HUES64 (cell line): ENCODE measurements around the gene FAM120B.
"Not testable (repeated sequence)": the region's sequence is repeated elsewhere in the genome, so short reads cannot be mapped to it uniquely, and the experiment has no call there.

ENCODE experiments used
- H3K27ac ChIP-seq: 2 replicates; pipeline ENCODE4 v1.7.0; 2013; ENCODE audit warnings: low read depth, low read length, inconsistent platforms
- H3K27me3 ChIP-seq: 2 replicates; pipeline ENCODE4 v1.6.1; 2013; ENCODE audit warnings: mild to moderate bottlenecking, low read length; ENCODE audit not compliant: insufficient read depth
- H3K36me3 ChIP-seq: 2 replicates; pipeline ENCODE4 v1.6.1; 2013; ENCODE audit warnings: mild to moderate bottlenecking, low read length; ENCODE audit not compliant: insufficient read depth
- H3K4me1 ChIP-seq: 2 replicates; pipeline ENCODE4 v1.6.1; 2013; ENCODE audit warnings: mild to moderate bottlenecking, low read length, moderate library complexity; ENCODE audit not compliant: insufficient read depth
- H3K4me3 ChIP-seq: 2 replicates; pipeline ENCODE4 v1.5.1; 2013; ENCODE audit warnings: mild to moderate bottlenecking, low read length, moderate library complexity
- H3K9ac ChIP-seq: 2 replicates; pipeline ENCODE4 v1.6.1; 2013; ENCODE audit warnings: mild to moderate bottlenecking, low read depth, low read length
- H3K9me3 ChIP-seq: 2 replicates; pipeline ENCODE4 v1.6.1; 2013; ENCODE audit warnings: low read depth, low read length; ENCODE audit not compliant: insufficient read depth
- WGBS: fragments of 150-250, 120-280 bp; methylation state at CpG from one replicate; pipeline ENCODE4 v1.1.7; 2013; ENCODE audit warnings: missing lambda C conversion rate; 5-methylcytosine and 5-hydroxymethylcytosine counted together

The FAM120B gene

DNA sequence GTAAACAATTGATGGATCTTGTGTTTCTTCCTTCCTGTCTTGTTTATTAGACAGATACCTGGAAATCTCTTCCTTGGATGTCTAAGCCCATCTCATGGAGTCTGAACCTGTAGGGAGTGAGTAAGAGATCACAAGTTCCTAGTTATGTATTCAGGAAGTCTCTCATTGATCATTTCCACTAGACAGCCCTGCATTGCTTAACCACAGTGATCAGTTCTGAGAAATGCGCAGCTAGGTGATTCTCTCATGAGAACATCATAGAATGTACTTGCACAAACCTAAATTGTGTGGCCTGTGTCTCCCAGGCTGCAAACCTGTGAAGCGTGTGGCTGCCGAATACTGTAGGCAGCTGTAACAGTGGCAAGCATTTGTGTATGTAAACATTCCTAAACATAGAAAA, 39.1 kb downstream of the FAM120B start:
- WGBS = over 99% methylated on average over 3 of the region's 3 CpGs
- H3K36me3 ChIP-seq = peaks cover 20% of the 10 kb centered on the region
- no peak overlapping the region for H3K27ac ChIP-seq
- no peak overlapping the region for H3K4me3 ChIP-seq
- no peaks in the 10 kb centered on the region for H3K9me3 ChIP-seq
- H3K27me3 ChIP-seq = no peaks in the 10 kb centered on the region
- H3K4me1 ChIP-seq = peaks cover 5% of the 10 kb centered on the region; the same call in 1 of the 2 replicates
- no peak overlapping the region for H3K9ac ChIP-seq

DNA sequence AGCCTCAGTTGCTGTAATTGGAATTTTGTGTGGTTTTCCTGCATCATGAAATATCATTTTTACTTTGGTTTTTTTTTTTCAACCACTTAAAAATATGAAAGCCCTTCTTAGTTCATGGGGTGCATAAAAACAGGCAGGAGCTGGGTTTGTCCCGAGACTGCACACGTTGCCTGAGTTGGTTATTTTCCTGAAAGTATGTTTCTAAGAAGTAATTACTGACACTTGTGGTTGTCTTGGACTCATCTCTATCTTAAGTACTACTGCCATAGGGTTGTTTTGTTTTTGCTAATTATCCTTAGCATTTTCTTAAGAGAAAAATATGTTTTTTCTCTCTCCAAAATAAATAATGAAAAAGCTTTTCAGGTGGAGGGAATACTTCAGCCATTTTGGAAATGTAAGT, 40.1 kb downstream of the FAM120B start:
- Histone ChIP-seq H3K9me3 (peaks cover 7% of the 10 kb centered on the region; the same call in 1 of the 2 replicates), H3K4me1 (peaks cover 5% of the 10 kb centered on the region; the same call in 1 of the 2 replicates), H3K36me3 (peaks cover 27% of the 10 kb centered on the region), H3K27ac (no peak overlapping the region), H3K4me3 (no peak overlapping the region), H3K9ac (no peak overlapping the region), H3K27me3 (no peaks in the 10 kb centered on the region)
- 100% methylated on average over 2 of the region's 2 CpGs for WGBS

DNA sequence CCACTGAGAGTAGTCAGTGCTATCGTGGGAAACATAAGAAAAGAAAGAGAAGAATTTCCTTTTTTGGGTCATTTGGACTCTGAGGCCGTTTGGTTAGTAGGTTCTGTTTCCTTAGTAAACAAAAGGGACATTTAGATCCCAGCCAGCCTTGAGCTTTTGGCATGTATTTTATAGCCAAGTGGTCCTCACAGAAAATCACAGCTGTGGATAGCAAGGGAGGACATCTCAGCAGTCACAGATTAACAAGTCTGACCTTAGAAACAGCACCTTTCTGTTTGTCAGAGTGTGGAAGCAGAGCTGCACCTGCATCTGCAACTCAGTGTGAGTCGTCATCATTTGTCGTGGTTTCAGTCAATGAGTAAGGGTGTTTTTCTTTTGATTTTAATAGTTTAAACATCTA, 40.5 kb downstream of the FAM120B start:
- H3K4me3 ChIP-seq = no peak overlapping the region
- no peak overlapping the region for H3K27ac ChIP-seq
- H3K9ac ChIP-seq = no peak overlapping the region
- H3K27me3 ChIP-seq = no peaks in the 10 kb centered on the region
- WGBS = 85% methylated on average over 3 of the region's 4 CpGs
- peaks cover 27% of the 10 kb centered on the region for H3K36me3 ChIP-seq
- peaks cover 5% of the 10 kb centered on the region; the same call in 1 of the 2 replicates for H3K4me1 ChIP-seq
- H3K9me3 ChIP-seq = peaks cover 12% of the 10 kb centered on the region; the same call in 1 of the 2 replicates

DNA sequence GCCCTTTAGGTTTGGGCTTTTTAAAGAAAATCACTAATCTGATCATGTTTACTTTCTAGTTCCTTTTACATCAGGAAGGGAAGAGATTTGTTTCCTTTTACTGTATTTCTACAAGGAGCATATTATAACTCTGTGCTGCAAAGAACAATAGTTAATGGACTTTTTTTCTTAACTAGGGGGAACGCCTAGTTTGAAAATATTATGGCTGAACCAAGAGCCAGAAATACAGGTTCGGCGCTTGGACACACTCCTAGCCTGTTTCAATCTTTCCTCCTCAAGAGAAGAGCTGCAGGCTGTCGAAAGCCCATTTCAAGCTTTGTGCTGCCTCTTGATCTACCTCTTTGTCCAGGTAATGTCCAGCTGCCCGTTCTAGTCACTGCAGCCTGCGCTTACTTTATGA, 41.4 kb downstream of the FAM120B start:
- Histone ChIP-seq H3K36me3 (peaks cover 27% of the 10 kb centered on the region), H3K9ac (no peak overlapping the region), H3K9me3 (peaks cover 16% of the 10 kb centered on the region; the same call in 1 of the 2 replicates), H3K27me3 (no peaks in the 10 kb centered on the region), H3K4me1 (peaks cover 5% of the 10 kb centered on the region; the same call in 1 of the 2 replicates), H3K27ac (no peak overlapping the region), H3K4me3 (no peak overlapping the region)
- WGBS = 95% methylated on average over 6 of the region's 6 CpGs

DNA sequence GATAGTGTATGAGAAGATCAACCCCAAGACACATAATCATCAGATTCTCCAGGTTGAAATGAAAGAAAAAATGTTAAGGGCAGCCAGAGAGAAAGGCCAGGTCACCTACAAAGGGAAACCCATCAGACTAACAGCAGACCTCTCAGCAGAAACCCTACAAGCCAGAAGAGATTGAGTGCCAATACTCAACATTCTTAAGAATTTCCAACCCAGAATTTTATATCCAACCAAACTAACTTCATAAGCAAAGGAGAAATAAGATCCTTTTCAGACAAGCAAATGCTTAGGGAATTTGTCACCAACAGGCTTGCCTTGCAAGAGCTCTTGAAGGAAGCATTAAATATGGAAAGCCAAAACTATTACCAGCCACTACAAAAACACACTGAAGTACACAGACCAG, 44.9 kb downstream of the FAM120B start:
- Histone ChIP-seq H3K36me3 (peaks cover 27% of the 10 kb centered on the region), H3K9me3 (peaks cover 21% of the 10 kb centered on the region; the same call in 1 of the 2 replicates)
- H3K9ac ChIP-seq, H3K4me1 ChIP-seq, H3K27me3 ChIP-seq, H3K27ac ChIP-seq, H3K4me3 ChIP-seq: not testable (repeated sequence)

DNA sequence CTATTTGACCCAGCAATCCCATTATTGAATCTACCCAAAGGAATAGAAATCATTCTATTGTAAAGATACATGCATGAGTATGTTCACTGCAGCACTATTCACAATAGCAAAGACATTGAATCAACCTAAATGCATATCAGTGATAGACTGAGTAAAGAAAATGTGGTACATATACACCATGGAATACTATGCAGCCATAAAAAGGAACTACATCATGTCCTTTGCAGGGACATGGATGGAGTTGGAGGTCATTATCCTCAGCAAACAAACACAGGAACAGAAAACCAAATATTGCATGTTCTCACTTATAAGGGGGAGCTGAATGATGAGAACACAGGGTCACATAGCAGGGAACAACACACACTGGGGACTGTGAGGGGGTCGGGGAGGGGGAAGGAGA, 48.6 kb downstream of the FAM120B start:
- Histone ChIP-seq H3K36me3 (peaks cover 16% of the 10 kb centered on the region), H3K9me3 (peaks cover 21% of the 10 kb centered on the region; the same call in 1 of the 2 replicates)
- not testable (repeated sequence) for H3K4me1 ChIP-seq, H3K4me3 ChIP-seq, H3K27ac ChIP-seq, H3K27me3 ChIP-seq, H3K9ac ChIP-seq
- WGBS = 90% methylated on average over 1 of the region's 1 CpG

DNA sequence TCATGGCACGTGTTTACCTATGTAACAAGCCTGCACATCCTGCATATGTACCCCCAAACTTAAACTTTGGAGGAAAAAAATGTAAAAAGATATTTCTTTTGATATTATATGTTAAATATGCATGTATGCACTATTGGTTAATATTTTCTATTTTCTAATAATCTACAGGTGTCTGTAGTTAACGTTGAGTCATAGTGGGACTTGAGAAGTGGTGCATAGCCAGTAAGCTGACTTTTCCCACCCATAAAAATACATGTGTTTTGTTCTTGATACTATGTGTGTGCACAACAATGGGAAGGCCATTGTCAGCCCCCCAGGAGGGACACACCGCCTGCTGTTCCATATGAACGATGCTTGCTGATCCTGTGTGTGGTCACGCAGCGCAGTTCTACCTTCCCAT, 49.1 kb downstream of the FAM120B start:
- H3K4me1 ChIP-seq = no peaks in the 10 kb centered on the region
- WGBS = 81% methylated on average over 4 of the region's 6 CpGs
- H3K27ac ChIP-seq = no peak overlapping the region
- no peaks in the 10 kb centered on the region for H3K27me3 ChIP-seq
- H3K36me3 ChIP-seq = peaks cover 12% of the 10 kb centered on the region
- H3K4me3 ChIP-seq = no peak overlapping the region
- no peak overlapping the region for H3K9ac ChIP-seq
- H3K9me3 ChIP-seq = peaks cover 21% of the 10 kb centered on the region; the same call in 1 of the 2 replicates

DNA sequence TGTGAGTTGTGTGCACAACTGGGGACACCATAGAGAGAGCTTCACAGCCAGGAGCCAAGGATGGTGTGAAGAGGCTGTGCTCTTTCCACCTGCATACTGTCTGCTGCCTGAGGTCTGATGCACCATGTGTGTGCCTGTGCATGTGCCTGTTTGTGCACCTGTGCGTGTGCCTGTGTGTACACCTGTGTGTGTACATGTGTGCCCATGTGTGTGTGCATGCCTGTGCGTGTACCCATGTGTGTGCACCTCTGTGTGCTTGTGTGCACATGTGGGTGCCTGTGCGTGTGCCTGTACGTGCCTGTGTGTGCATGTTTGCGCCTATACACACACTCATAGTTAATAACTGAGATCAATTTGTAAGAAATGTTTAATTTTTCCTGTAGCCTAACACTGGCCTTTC, 51.3 kb downstream of the FAM120B start:
- H3K36me3 ChIP-seq = peaks cover 8% of the 10 kb centered on the region; the same call in 1 of the 2 replicates
- H3K27me3 ChIP-seq = no peaks in the 10 kb centered on the region
- no peak overlapping the region for H3K9ac ChIP-seq
- H3K4me3 ChIP-seq = no peak overlapping the region
- 94% methylated on average over 5 of the region's 5 CpGs for WGBS
- no peaks in the 10 kb centered on the region for H3K4me1 ChIP-seq
- no peak overlapping the region for H3K27ac ChIP-seq
- peaks cover 5% of the 10 kb centered on the region; the same call in 1 of the 2 replicates for H3K9me3 ChIP-seq

DNA sequence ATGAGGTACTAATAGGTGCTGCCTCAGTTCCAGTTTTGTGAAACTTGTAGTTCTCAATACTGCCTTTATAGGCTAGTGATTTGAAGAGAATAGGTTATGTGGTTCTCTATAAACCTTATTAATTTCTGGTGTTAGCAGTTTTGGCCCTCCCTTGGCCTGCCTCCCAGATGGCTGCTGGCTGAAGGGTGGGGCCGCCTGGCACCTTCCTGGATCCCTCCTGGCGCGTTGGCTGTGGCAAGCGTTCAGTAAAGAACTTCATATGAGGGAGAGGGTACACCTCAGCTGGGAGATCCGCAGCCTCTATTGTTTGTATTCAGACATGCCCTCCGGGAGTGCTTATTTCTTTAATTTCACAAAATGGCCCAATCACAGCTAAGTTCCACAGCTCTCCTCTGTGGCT, 51.9 kb downstream of the FAM120B start:
- H3K9me3 ChIP-seq = peaks cover 1% of the 10 kb centered on the region; the same call in 1 of the 2 replicates
- no peaks in the 10 kb centered on the region for H3K4me1 ChIP-seq
- H3K9ac ChIP-seq = no peak overlapping the region
- H3K4me3 ChIP-seq = no peak overlapping the region
- peaks cover 8% of the 10 kb centered on the region; the same call in 1 of the 2 replicates for H3K36me3 ChIP-seq
- WGBS = 95% methylated on average over 6 of the region's 6 CpGs
- H3K27ac ChIP-seq = no peak overlapping the region
- no peaks in the 10 kb centered on the region for H3K27me3 ChIP-seq

DNA sequence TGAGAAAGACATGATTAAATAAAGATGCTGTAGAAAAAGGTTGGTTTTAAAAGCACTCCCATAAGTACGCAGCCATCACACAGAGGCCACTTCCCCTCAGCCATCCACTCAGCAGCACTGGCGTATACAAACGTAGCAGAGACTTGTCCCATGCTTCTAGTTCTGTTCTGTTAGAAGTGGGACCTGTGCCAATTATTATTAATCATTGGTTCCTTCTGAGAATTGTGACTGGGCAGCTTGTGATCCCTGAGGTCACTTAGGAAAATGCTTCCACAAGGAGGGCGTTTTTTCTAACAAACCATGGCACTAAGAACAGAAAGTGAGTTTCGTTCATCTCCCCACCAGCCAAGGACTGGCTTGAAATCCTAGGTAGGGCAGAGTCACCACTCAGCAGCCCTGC, 53.9 kb downstream of the FAM120B start:
- Histone ChIP-seq H3K36me3 (peaks cover 8% of the 10 kb centered on the region; the same call in 1 of the 2 replicates), H3K9me3 (no peaks in the 10 kb centered on the region), H3K4me1 (0 out of 2 replicates have a peak, but pooled peaks cover 4% of the 10 kb centered on the region), H3K9ac (no peak overlapping the region), H3K27ac (no peak overlapping the region), H3K27me3 (no peaks in the 10 kb centered on the region), H3K4me3 (no peak overlapping the region)
- 94% methylated on average over 5 of the region's 5 CpGs for WGBS

DNA sequence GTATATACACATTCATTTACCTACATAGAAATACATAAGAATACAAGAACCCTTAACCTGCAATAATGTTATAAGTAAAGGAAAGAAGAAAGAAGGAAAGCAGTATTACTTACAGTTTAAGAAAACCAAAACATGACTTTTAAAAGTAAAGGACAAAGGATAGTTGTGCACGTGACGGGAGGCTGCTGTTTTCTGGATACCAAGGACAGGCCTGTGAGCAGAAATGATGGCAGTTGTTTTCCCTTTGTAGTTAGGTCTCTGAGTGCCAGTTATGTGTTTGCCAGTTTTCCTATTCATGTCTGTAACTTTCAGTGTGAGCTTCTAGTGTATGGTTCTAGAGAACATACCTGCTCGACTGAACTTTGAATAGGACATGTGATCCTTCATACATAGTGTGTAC, 54.8 kb downstream of the FAM120B start:
- H3K36me3 ChIP-seq = peaks cover 8% of the 10 kb centered on the region; the same call in 1 of the 2 replicates
- H3K27me3 ChIP-seq = no peaks in the 10 kb centered on the region
- 98% methylated on average over 3 of the region's 3 CpGs for WGBS
- 0 out of 2 replicates have a peak, but pooled peaks cover 4% of the 10 kb centered on the region for H3K4me1 ChIP-seq
- no peak overlapping the region for H3K9ac ChIP-seq
- no peak overlapping the region for H3K27ac ChIP-seq
- H3K9me3 ChIP-seq = no peaks in the 10 kb centered on the region
- H3K4me3 ChIP-seq = no peak overlapping the region

DNA sequence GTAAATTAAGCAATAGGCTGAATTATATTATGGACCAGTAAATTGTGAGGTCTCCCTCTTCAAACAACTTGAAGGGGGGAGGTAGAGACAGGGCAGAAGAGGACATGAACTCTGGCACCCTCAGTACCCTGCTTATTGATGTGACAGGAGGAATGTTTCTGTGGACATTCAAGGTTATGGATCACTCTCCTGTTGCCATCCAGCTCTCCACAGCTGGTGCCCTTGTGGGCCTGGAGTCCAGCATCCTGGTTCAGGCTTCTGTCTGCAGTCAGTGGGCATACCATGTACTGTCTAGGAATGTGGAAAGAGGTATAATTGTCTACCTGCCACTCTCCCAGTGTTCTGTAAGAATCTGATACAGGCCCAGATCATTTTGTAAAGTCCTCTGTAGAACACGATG, 55.6 kb downstream of the FAM120B start:
- no peak overlapping the region for H3K9ac ChIP-seq
- no peaks in the 10 kb centered on the region for H3K27me3 ChIP-seq
- H3K36me3 ChIP-seq = peaks cover 8% of the 10 kb centered on the region; the same call in 1 of the 2 replicates
- H3K4me1 ChIP-seq = 0 out of 2 replicates have a peak, but pooled peaks cover 4% of the 10 kb centered on the region
- no peak overlapping the region for H3K27ac ChIP-seq
- WGBS = 94% methylated on average over 1 of the region's 1 CpG
- no peak overlapping the region for H3K4me3 ChIP-seq
- H3K9me3 ChIP-seq = no peaks in the 10 kb centered on the region
